Panc1 (cell line): ENCODE results near the gene DNAAF9. TPM values are rescaled to one million over a fixed set of nuclear protein-coding genes. Genes with fewer than 3 reads are reported as not detected.

Experiments used
- ATAC-seq: fragments of 200-7000 bp; cut with Tn5 transposase; 2 replicates; pipeline ENCODE4 v1.9.1; 2020; ENCODE audit warnings: mild to moderate bottlenecking, moderate library complexity
- BruUV-seq: library from RNA; stranded (reverse); fragments of 400-500 nt; replicated peaks from 2 replicates; lab custom pipeline; 2021; lab: Mats Ljungman, UMichigan
- CTCF ChIA-PET: fragments of 300-600 bp; sonication (Branson Sonifier 250); formaldehyde crosslinking; loops from one replicate; lab custom pipeline; 2022; ENCODE audit warnings: antibody characterized with exemption; lab: Charles Lee
- POLR2A ChIA-PET: fragments of 300-600 bp; sonication (Branson Sonifier 250); formaldehyde crosslinking; loops from one replicate; lab custom pipeline; 2022; ENCODE audit warnings: antibody characterized with exemption; lab: Charles Lee
- DNase-seq: peaks from one replicate; pipeline ENCODE4 v3.0.0-alpha.2; 2010; ENCODE audit warnings: low read depth, low spot score
- H3K27ac ChIP-seq: 2 replicates; pipeline ENCODE4 v1.5.1; 2011; ENCODE audit warnings: mild to moderate bottlenecking, low read length, inconsistent platforms
- H3K27me3 ChIP-seq: fragments of 200-500 bp; sonication (Bioruptor generic); 2 replicates; pipeline ENCODE4 v1.6.0; 2014; ENCODE audit warnings: low read length, inconsistent platforms; ENCODE audit not compliant: control insufficient read depth, insufficient read depth
- H3K36me3 ChIP-seq: fragments of 200-500 bp; sonication (Bioruptor generic); 2 replicates; pipeline ENCODE4 v1.5.1; 2014; ENCODE audit warnings: inconsistent platforms, mild to moderate bottlenecking, low read length, moderate library complexity; ENCODE audit not compliant: control insufficient read depth, insufficient read depth
- H3K4me1 ChIP-seq: 2 replicates; pipeline ENCODE4 v1.5.1; 2011; ENCODE audit warnings: inconsistent platforms, mild to moderate bottlenecking, low read length, moderate library complexity; ENCODE audit not compliant: control insufficient read depth, insufficient read depth
- H3K4me3 ChIP-seq, 2 experiments: 2 replicates each; pipeline ENCODE4 v1.5.1; 2011 to 2012; ENCODE audit warnings: low read depth in 2 of 2, low read length in 2 of 2, mild to moderate bottlenecking in 2 of 2, inconsistent platforms in 1 of 2, moderate library complexity in 1 of 2
- H3K9me3 ChIP-seq: fragments of 200-500 bp; sonication (Bioruptor generic); 2 replicates; pipeline ENCODE4 v1.5.1; 2014; ENCODE audit warnings: low read depth, mild to moderate bottlenecking, inconsistent platforms, low read length, moderate library complexity; ENCODE audit not compliant: control insufficient read depth, insufficient read depth
- CTCF ChIP-seq: fragments of 450-650 bp; IDR thresholded peaks from 2 replicates; pipeline ENCODE4 v1.5.1; 2017; ENCODE audit warnings: mild to moderate bottlenecking
- POLR2AphosphoS5 ChIP-seq: IDR thresholded peaks from 2 replicates; pipeline ENCODE4 v1.6.1; 2012; ENCODE audit warnings: mild to moderate bottlenecking, low read depth, low read length, moderate library complexity
- SIN3A ChIP-seq: IDR thresholded peaks from 2 replicates; pipeline ENCODE4 v1.6.1; 2012; ENCODE audit warnings: low read depth, mild to moderate bottlenecking, low read length, moderate library complexity, borderline replicate concordance; ENCODE audit not compliant: insufficient read depth
- TCF7L2 ChIP-seq: IDR thresholded peaks from 2 replicates; pipeline ENCODE4 v1.6.1; 2011; ENCODE audit warnings: mild to moderate bottlenecking, low read depth, low read length, inconsistent platforms
- in situ Hi-C: cut with HindIII; loops from 2 replicates; pipeline ENCODE4 v1.10.0; 2016; ENCODE audit warnings: low sequenced_read_pairs, low pct_unique_long_range_greater_than_20kb
- intact Hi-C: fragments of 100-400 bp; cut with micrococcal nuclease; formaldehyde crosslinking; loops from one replicate; pipeline ENCODE4 v1.10.0; 2022; ENCODE audit not compliant: unreplicated experiment
- total RNA-seq: library from RNA; stranded (reverse); gene quantifications from one replicate; pipeline ENCODE4 v1.2.1, GENCODE V29; 2021; ENCODE audit not compliant: unreplicated experiment
- TF ChIP-seq, protein P1 (sequence below), 2 experiments: IDR thresholded peaks; 2 replicates each; pipeline ENCODE4 v1.6.1; 2011 to 2012; ENCODE audit warnings: low read depth in 2 of 2, control low read depth in 1 of 2, low read length in 1 of 2, mild to moderate bottlenecking in 1 of 2, moderate library complexity in 1 of 2; ENCODE audit not compliant: insufficient read depth in 1 of 2

The DNAAF9 gene
- total RNA-seq, 1 experiment from 2014 or later: 7.4 TPM

DNA sequence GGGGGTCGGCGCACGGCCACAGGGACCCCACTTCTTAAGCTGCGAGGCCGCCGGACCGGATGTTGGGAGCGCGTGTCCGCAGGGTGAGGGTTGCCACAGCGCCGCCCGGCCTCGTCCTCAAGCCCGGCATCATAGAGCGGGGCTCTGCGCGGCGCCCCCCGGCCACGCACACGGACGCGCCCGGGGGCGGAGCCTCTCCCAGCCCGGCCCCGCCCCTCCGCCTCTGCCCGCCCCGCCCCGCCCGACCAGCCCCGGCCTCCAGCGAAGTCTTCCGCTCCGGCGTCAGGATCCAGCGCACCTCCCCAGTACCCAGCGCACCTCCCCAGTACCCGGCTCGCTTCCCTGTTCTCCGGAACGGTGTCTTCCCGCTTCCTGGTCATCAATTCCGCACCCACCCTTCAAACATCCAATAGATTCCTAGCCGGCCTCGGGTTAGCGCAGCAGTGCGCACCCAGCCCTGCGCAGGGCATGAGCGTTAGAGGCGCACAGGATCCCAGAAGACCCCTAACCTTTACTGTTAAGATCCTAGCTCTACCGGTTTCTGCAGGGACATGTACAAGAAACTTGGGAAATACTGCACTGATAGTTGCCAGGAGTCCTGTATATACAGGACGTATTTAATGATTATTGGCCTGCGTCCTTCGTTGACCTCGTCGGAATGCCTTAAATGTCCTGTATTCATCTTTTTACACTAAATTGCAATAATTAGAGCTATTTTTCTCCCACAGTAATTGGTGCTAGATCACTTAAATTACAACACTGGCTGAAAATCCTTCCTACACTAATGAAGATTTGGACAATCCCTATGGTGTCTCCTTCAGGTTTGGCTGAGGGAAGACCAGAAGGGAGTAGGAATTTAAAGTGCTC is 535 bp upstream of the DNAAF9 start:
- ChIA-PET CTCF (interaction anchor here (0.7 kb wide), 1 partner anchor 343 kb away, joined by 4 read pairs; no protein-coding TSS in a partner anchor), POLR2A (no interaction called here)
- in situ Hi-C loops: no loop called here
- 0 out of 2 replicates have a peak, but pooled peaks cover 2% of the 10 kb centered on the region for H3K27me3 ChIP-seq
- no peaks in the 10 kb centered on the region for H3K36me3 ChIP-seq
- H3K9me3 ChIP-seq: no peaks in the 10 kb centered on the region
- TF ChIP-seq SIN3A: no peak
- TF ChIP-seq CTCF: no peak
- TF ChIP-seq, protein P1, sequence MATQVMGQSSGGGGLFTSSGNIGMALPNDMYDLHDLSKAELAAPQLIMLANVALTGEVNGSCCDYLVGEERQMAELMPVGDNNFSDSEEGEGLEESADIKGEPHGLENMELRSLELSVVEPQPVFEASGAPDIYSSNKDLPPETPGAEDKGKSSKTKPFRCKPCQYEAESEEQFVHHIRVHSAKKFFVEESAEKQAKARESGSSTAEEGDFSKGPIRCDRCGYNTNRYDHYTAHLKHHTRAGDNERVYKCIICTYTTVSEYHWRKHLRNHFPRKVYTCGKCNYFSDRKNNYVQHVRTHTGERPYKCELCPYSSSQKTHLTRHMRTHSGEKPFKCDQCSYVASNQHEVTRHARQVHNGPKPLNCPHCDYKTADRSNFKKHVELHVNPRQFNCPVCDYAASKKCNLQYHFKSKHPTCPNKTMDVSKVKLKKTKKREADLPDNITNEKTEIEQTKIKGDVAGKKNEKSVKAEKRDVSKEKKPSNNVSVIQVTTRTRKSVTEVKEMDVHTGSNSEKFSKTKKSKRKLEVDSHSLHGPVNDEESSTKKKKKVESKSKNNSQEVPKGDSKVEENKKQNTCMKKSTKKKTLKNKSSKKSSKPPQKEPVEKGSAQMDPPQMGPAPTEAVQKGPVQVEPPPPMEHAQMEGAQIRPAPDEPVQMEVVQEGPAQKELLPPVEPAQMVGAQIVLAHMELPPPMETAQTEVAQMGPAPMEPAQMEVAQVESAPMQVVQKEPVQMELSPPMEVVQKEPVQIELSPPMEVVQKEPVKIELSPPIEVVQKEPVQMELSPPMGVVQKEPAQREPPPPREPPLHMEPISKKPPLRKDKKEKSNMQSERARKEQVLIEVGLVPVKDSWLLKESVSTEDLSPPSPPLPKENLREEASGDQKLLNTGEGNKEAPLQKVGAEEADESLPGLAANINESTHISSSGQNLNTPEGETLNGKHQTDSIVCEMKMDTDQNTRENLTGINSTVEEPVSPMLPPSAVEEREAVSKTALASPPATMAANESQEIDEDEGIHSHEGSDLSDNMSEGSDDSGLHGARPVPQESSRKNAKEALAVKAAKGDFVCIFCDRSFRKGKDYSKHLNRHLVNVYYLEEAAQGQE (IDR thresholded peaks at IDR 0.05; ENCODE audit: insufficient read depth in 1 of 2, low read depth in 2 of 2, low read length in 1 of 2): no peak
- no peak for TF ChIP-seq TCF7L2
- peak; percentile 49; the same call in 1 of the 2 replicates for TF ChIP-seq POLR2AphosphoS5
- H3K27ac ChIP-seq: peak overlapping the region; percentile 88
- no TSS peak for BruUV-seq
- intact Hi-C loops: no loop called here
- H3K4me3 ChIP-seq: peak overlapping the region; percentile 85 to 87
- ATAC-seq (peak; percentile 84), DNase-seq (no peak)
- H3K4me1 ChIP-seq: peaks cover 12% of the 10 kb centered on the region

DNA sequence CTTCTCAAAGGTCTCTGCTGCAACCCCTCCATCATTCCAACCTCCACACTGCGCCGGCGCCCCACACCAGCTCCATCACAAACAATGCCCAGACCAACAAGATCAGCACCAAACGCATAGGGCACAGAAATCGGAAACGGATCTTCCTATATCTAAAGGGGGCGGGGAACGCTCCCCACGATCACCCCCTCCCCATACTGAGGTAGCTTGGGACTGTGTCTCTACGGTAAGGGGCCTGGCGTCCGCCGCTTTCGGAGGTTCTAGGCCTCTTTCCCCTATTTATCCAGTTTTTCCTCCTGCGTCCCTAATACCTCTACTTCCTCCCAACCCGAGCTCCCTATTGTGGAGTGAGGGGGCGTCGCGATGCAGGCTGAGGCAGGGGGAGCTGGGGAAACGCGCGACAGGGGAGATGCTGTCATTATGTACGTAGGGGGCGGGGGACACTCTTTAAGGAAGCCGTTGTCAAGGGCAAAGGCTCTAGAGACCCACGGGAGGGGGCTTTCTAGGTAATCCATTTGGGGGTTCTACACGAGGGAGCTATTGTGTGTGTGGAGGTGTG is 909 bp downstream of the DNAAF9 start:
- H3K27me3 ChIP-seq: no peaks in the 10 kb centered on the region
- TF ChIP-seq SIN3A (no peak), CTCF (no peak), POLR2AphosphoS5 (no peak), TCF7L2 (no peak)
- TF ChIP-seq, protein P1 (IDR thresholded peaks at IDR 0.05; ENCODE audit: insufficient read depth in 1 of 2, low read depth in 2 of 2, low read length in 1 of 2): no peak
- ATAC-seq: no peak
- CTCF ChIA-PET: interaction anchor here (0.6 kb wide), 1 partner anchor 48 kb away, joined by 3 read pairs; no protein-coding TSS in a partner anchor
- no peaks in the 10 kb centered on the region for H3K9me3 ChIP-seq
- intact Hi-C loops (no loop called here), in situ Hi-C loops (no loop called here)
- peaks cover 12% of the 10 kb centered on the region for H3K4me1 ChIP-seq
- no peaks in the 10 kb centered on the region for H3K36me3 ChIP-seq
- BruUV-seq: no TSS peak
- POLR2A ChIA-PET: interaction anchor here (0.6 kb wide), 3 partner anchors 76 to 167 kb away, joined by 3 to 4 read pairs (median 3); no protein-coding TSS in a partner anchor
- peak overlapping the region; percentile 85 to 87 for H3K4me3 ChIP-seq
- no peak for DNase-seq
- peak overlapping the region; percentile 85 for H3K27ac ChIP-seq
